Right lobe of liver (tissue), 6 donors: ENCODE data around the gene CASP8AP2. TPM values are rescaled to one million over a fixed set of nuclear protein-coding genes. Genes with fewer than 3 reads are reported as not detected.

ENCODE experiments used
- ATAC-seq, 4 donors: fragments of 200-7000 bp; cut with Tn5 transposase; one replicate each; pipeline ENCODE4 v1.9.1; 2020; ENCODE audit warnings: mild to moderate bottlenecking in 4 of 4, moderate library complexity in 4 of 4
- DNase-seq, 3 donors: peaks; one replicate each; pipeline ENCODE4 v3.0.0-alpha.2; 2020
- H3K27ac ChIP-seq, 3 donors: fragments of 200-600 bp; one replicate each; pipeline ENCODE4 v1.8.0; 2022
- H3K27me3 ChIP-seq, 2 donors: fragments of 200-600 bp; one replicate each; pipeline ENCODE4 v1.8.0; 2022
- H3K36me3 ChIP-seq, 4 donors: fragments of 200-600 bp; sonication (generic) in 1 of 4; one replicate each; pipeline versions ENCODE4 v1.5.1 to v1.8.0; 2017 to 2022; ENCODE audit warnings: control low read depth in 1 of 4
- H3K4me1 ChIP-seq, 4 donors: fragments of 200-600 bp; sonication (generic) in 1 of 4; one replicate each; pipeline versions ENCODE4 v1.5.1 to v1.8.0; 2017 to 2022; ENCODE audit warnings: control low read depth in 1 of 4
- H3K4me3 ChIP-seq, 3 donors: fragments of 200-600 bp; one replicate each; pipeline ENCODE4 v1.8.0; 2022
- H3K9me3 ChIP-seq, 4 donors: fragments of 200-600 bp; sonication (generic) in 1 of 4; one replicate each; pipeline versions ENCODE4 v1.5.1 to v1.8.0; 2017 to 2022; ENCODE audit warnings: control low read depth in 1 of 4
- POLR2A ChIP-seq: fragments of 450-650 bp; IDR thresholded peaks from one replicate; pipeline ENCODE4 v1.6.1; 2017; ENCODE audit warnings: antibody characterized with exemption, mild to moderate bottlenecking
- WGBS: methylation state at CpG from one replicate; pipeline ENCODE4 v1.1.6; 2018; ENCODE audit warnings: low coverage, low lambda C conversion rate; ENCODE audit not compliant: insufficient coverage; ENCODE audit errors: missing lambda C conversion rate; 5-methylcytosine and 5-hydroxymethylcytosine counted together
- intact Hi-C, 2 donors: fragments of 100-400 bp; cut with DNase I; formaldehyde crosslinking; loops; one replicate each; pipeline versions ENCODE4 v1.11.2 to v1.14.1; 2022
- total RNA-seq, 6 experiments: library from RNA; depleted of rRNA in 2 of 6; stranded (reverse); fragments of >200 nt in 2 of 6; fragmentation: NEBNext Ultra II Directional in 3 of 6; extraction: Animal tissue kit (Norgen Biotek cat#: 25700) in 3 of 6; gene quantifications; one replicate each; pipeline versions ENCODE4 v1.1.0 to v1.2.4, GENCODE V29; 2016 to 2023
- TF ChIP-seq, protein P1 (sequence below), 4 donors: fragments of 200-600 bp in 3 of 4; fragments of 450-650 bp in 1 of 4; IDR thresholded peaks; one replicate each; pipeline versions ENCODE4 v1.5.1 to v1.8.0; 2016 to 2022; ENCODE audit warnings: antibody characterized with exemption in 4 of 4, mild to moderate bottlenecking in 2 of 4
- donor health status: DM: no; HTN: yes; CAD: no.
- donor health status: DM: no; HTN: no; CAD: no.
- donor health status: DM: no; HTN: no; CAD: no.
- donor health status: DM: no; HTN: yes; CAD: no.
- donor health status: DM: no; HTN: yes; CAD: no.

CASP8AP2 gene
- total RNA-seq, 6 experiments from 2014 or later, result 3.9 to 6.2 (median 5.0) TPM

DNA sequence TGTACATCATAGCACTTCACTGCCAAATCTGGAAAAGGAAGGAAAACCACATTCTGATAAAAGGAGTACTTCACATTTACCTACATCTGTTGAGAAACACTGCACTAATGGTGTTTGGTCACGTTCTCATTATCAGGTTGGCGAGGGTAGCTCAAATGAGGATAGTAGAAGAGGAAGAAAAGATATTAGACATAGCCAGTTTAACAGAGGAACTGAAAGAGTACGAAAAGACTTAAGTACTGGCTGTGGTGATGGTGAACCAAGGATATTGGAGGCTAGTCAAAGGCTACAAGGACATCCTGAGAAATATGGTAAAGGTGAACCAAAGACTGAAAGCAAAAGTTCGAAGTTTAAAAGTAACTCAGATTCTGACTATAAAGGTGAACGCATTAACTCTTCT is 32.6 kb downstream of the CASP8AP2 start:
- peaks cover 0 to 27% (median 13%) of the 10 kb centered on the region in 4 donors for H3K36me3 ChIP-seq
- no peaks in the 10 kb centered on the region for H3K9me3 ChIP-seq
- ATAC-seq (no peak), DNase-seq (no peak)
- H3K4me1 ChIP-seq, result no peaks in the 10 kb centered on the region
- H3K27me3 ChIP-seq, result no peaks in the 10 kb centered on the region
- H3K4me3 ChIP-seq, result no peak overlapping the region
- TF ChIP-seq, protein P1, sequence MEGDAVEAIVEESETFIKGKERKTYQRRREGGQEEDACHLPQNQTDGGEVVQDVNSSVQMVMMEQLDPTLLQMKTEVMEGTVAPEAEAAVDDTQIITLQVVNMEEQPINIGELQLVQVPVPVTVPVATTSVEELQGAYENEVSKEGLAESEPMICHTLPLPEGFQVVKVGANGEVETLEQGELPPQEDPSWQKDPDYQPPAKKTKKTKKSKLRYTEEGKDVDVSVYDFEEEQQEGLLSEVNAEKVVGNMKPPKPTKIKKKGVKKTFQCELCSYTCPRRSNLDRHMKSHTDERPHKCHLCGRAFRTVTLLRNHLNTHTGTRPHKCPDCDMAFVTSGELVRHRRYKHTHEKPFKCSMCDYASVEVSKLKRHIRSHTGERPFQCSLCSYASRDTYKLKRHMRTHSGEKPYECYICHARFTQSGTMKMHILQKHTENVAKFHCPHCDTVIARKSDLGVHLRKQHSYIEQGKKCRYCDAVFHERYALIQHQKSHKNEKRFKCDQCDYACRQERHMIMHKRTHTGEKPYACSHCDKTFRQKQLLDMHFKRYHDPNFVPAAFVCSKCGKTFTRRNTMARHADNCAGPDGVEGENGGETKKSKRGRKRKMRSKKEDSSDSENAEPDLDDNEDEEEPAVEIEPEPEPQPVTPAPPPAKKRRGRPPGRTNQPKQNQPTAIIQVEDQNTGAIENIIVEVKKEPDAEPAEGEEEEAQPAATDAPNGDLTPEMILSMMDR (IDR thresholded peaks at IDR 0.05), result no peak
- TF ChIP-seq POLR2A, result no peak
- no peak overlapping the region for H3K27ac ChIP-seq
- WGBS, result 83% methylated on average over 5 of the region's 5 CpGs
- intact Hi-C loops, result no loop called here

DNA sequence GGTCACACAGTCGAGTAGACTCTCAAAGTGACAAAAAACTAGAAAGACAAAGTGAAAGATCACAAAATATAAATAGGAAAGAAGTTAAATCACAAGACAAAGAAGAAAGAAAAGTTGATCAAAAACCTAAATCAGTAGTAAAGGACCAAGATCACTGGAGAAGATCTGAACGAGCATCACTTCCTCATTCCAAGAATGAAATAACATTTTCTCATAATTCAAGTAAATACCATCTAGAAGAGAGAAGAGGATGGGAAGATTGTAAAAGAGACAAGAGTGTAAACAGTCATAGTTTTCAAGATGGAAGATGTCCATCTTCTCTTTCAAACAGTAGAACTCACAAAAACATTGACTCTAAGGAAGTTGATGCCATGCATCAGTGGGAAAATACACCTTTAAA is 33.0 kb downstream of the CASP8AP2 start:
- H3K27ac ChIP-seq, result no peak overlapping the region
- TF ChIP-seq, protein P1 (IDR thresholded peaks at IDR 0.05), result no peak
- TF ChIP-seq POLR2A, result no peak
- WGBS, result 74% methylated on average over 2 of the region's 2 CpGs

GRCh38 chr6:89866024-89866678 is 36.5 kb downstream of the CASP8AP2 start:
- no peak for DNase-seq
- Histone ChIP-seq H3K36me3 (peaks cover 0 to 19% (median 4%) of the 10 kb centered on the region in 4 donors), H3K9me3 (no peaks in the 10 kb centered on the region), H3K4me3 (no peak overlapping the region), H3K27ac (no peak overlapping the region), H3K27me3 (no peaks in the 10 kb centered on the region), H3K4me1 (no peaks in the 10 kb centered on the region)
- 97% methylated on average over 6 of the region's 6 CpGs for WGBS
- no peak for TF ChIP-seq POLR2A
- TF ChIP-seq, protein P1 (IDR thresholded peaks at IDR 0.05), result no peak
- intact Hi-C loops, result no loop called here
- ATAC-seq, result no peak

More for the DNA sequence above, 33.0 kb downstream of the CASP8AP2 start:
- H3K27me3 ChIP-seq, result no peaks in the 10 kb centered on the region
- H3K4me1 ChIP-seq, result no peaks in the 10 kb centered on the region
- no peak for DNase-seq
- H3K36me3 ChIP-seq, result peaks cover 0 to 27% (median 11%) of the 10 kb centered on the region in 4 donors
- intact Hi-C loops, result no loop called here
- ATAC-seq, result no peak
- no peak overlapping the region for H3K4me3 ChIP-seq
- H3K9me3 ChIP-seq, result no peaks in the 10 kb centered on the region

GRCh38 chr6:89873721-89874120 is 44.0 kb downstream of the CASP8AP2 start:
- peaks cover 0 to 19% (median 4%) of the 10 kb centered on the region in 4 donors for H3K36me3 ChIP-seq
- H3K27me3 ChIP-seq, result no peaks in the 10 kb centered on the region
- TF ChIP-seq POLR2A, result no peak
- TF ChIP-seq, protein P1 (IDR thresholded peaks at IDR 0.05), result no peak
- no peak for ATAC-seq
- no peaks in the 10 kb centered on the region for H3K9me3 ChIP-seq
- intact Hi-C loops, result no loop called here
- H3K27ac ChIP-seq, result no peak overlapping the region
- no peak overlapping the region for H3K4me3 ChIP-seq
- no peak for DNase-seq
- H3K4me1 ChIP-seq, result no peaks in the 10 kb centered on the region
